Peyer's patch (tissue), 4 donors: ENCODE data around the gene DNM3. TPM values are rescaled to one million over a fixed set of nuclear protein-coding genes. Genes with fewer than 3 reads are reported as not detected.

Experiments
- DNase-seq, 3 donors: peaks; one replicate each; pipeline ENCODE4 v3.0.0-alpha.2; 2017 to 2019
- H3K27ac ChIP-seq, 4 donors: fragments of 200-600 bp; sonication (generic); one replicate each; pipeline ENCODE4 v1.5.1; 2016 to 2019
- H3K27me3 ChIP-seq, 2 donors: fragments of 200-600 bp; sonication (generic); one replicate each; pipeline ENCODE4 v1.5.1; 2019
- H3K36me3 ChIP-seq, 3 donors: fragments of 200-600 bp; sonication (generic); one replicate each; pipeline ENCODE4 v1.5.1; 2016 to 2019
- H3K4me1 ChIP-seq, 4 donors: fragments of 200-600 bp; sonication (generic); one replicate each; pipeline ENCODE4 v1.5.1; 2016 to 2019
- H3K4me3 ChIP-seq, 4 donors: fragments of 200-600 bp; sonication (generic); 1 replicate in 3 of 4; 2 replicates in 1 of 4; pipeline ENCODE4 v1.5.1; 2016 to 2019; ENCODE audit warnings: mild to moderate bottlenecking in 1 of 4
- H3K9me3 ChIP-seq, 4 donors: fragments of 200-600 bp; sonication (generic); one replicate each; pipeline ENCODE4 v1.5.1; 2016 to 2019; ENCODE audit warnings: mild to moderate bottlenecking in 1 of 4
- POLR2A ChIP-seq, 2 donors: fragments of 450-650 bp; IDR thresholded peaks; one replicate each; pipeline ENCODE4 v1.5.1; 2017; ENCODE audit warnings: antibody characterized with exemption in 2 of 2, mild to moderate bottlenecking in 2 of 2, moderate library complexity in 2 of 2
- total RNA-seq, 4 donors: library from RNA; depleted of rRNA; stranded (reverse); fragments of >200 nt; gene quantifications; one replicate each; pipeline ENCODE4 v1.1.0, GENCODE V29; 2016
- TF ChIP-seq, protein P1 (sequence below), 6 experiments: fragments of 450-650 bp in 4 of 6; fragments of 200-600 bp in 2 of 6; sonication (generic) in 1 of 6; IDR thresholded peaks; one replicate each; pipeline ENCODE4 v1.5.1; 2017 to 2019; ENCODE audit warnings: antibody characterized with exemption in 6 of 6, mild to moderate bottlenecking in 3 of 6, moderate library complexity in 1 of 6

The DNM3 gene
- total RNA-seq, 4 donors from 2014 or later, result 1.4 to 11.6 (median 2.0) TPM

DNA sequence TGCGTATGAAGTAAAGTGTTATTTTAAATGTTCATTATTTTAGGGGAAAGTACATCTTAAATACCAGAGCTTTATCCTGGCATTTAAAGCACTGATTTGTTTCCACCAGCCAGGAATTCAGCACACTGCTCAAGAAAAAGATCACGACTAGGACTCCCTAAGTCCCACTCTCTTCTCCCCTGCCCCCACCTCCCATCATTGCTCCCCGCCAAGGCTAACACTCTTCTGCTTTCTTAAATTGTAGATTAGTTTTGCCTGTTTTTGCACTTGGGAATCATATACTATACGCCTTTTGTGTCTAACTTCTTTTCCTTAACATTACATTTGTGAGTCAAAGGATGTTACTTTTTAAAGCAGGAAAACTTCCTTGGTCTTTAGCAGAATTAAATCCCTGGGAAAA is 541.7 kb downstream of the DNM3 start:
- Histone ChIP-seq H3K4me1 (peaks cover 0 to 11% (median 0%) of the 10 kb centered on the region in 4 donors), H3K9me3 (no peaks in the 10 kb centered on the region), H3K4me3 (no peak overlapping the region), H3K36me3 (no peaks in the 10 kb centered on the region), H3K27me3 (no peaks in the 10 kb centered on the region), H3K27ac (no peak overlapping the region)
- DNase-seq, result no peak
- no peak for TF ChIP-seq POLR2A (IDR thresholded peaks at IDR 0.05)

DNA sequence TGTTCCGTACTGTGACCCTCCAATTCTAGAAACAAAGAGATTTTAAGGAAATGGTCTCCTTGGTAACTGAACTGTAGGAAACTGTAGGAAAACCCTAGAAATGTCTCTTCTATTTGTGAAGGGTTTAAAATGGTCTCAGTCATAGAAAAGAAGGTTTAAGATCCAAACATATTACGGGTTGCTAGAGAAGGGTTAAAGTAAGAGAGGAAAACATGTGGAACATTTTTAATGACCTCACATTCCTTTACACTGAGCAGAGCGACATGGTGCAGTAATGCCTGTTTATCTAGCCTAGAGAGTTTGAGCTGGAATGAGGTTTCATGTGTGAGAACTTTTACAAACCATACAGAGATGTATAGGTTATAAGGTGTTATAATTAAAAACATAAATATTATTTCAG is 542.2 kb downstream of the DNM3 start:
- H3K36me3 ChIP-seq, result no peaks in the 10 kb centered on the region
- H3K9me3 ChIP-seq, result no peaks in the 10 kb centered on the region
- no peaks in the 10 kb centered on the region for H3K27me3 ChIP-seq
- H3K4me1 ChIP-seq, result peaks cover 0 to 11% (median 0%) of the 10 kb centered on the region in 4 donors
- H3K27ac ChIP-seq, result no peak overlapping the region
- no peak overlapping the region for H3K4me3 ChIP-seq
- DNase-seq, result no peak
- no peak for TF ChIP-seq POLR2A (IDR thresholded peaks at IDR 0.05)
- TF ChIP-seq, protein P1, sequence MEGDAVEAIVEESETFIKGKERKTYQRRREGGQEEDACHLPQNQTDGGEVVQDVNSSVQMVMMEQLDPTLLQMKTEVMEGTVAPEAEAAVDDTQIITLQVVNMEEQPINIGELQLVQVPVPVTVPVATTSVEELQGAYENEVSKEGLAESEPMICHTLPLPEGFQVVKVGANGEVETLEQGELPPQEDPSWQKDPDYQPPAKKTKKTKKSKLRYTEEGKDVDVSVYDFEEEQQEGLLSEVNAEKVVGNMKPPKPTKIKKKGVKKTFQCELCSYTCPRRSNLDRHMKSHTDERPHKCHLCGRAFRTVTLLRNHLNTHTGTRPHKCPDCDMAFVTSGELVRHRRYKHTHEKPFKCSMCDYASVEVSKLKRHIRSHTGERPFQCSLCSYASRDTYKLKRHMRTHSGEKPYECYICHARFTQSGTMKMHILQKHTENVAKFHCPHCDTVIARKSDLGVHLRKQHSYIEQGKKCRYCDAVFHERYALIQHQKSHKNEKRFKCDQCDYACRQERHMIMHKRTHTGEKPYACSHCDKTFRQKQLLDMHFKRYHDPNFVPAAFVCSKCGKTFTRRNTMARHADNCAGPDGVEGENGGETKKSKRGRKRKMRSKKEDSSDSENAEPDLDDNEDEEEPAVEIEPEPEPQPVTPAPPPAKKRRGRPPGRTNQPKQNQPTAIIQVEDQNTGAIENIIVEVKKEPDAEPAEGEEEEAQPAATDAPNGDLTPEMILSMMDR (IDR thresholded peaks at IDR 0.05), result no peak

DNA sequence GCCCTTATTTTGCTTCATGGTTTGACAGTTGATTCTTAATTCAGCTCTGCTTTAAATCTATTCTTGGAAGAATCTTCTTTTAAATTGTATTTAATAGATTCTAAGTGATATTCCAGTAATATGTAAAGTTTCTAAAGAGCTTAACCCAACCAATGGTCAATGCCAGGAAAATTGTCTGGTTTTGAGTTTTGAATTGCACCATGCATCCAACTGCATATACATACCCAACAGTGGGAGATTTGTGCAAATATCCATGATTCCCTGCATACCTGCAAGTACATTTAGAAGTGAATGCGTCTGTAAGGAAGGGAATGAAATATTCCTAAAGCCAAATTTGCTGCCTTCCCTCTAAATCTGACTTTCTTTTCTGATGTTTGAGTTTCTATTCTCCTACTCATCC is 543.4 kb downstream of the DNM3 start:
- Histone ChIP-seq H3K27me3 (no peaks in the 10 kb centered on the region), H3K9me3 (no peaks in the 10 kb centered on the region), H3K27ac (no peak overlapping the region), H3K4me1 (peaks cover 0 to 11% (median 0%) of the 10 kb centered on the region in 4 donors), H3K4me3 (no peak overlapping the region), H3K36me3 (no peaks in the 10 kb centered on the region)
- TF ChIP-seq, protein P1 (IDR thresholded peaks at IDR 0.05), result no peak
- TF ChIP-seq POLR2A (IDR thresholded peaks at IDR 0.05), result no peak
- DNase-seq, result no peak

DNA sequence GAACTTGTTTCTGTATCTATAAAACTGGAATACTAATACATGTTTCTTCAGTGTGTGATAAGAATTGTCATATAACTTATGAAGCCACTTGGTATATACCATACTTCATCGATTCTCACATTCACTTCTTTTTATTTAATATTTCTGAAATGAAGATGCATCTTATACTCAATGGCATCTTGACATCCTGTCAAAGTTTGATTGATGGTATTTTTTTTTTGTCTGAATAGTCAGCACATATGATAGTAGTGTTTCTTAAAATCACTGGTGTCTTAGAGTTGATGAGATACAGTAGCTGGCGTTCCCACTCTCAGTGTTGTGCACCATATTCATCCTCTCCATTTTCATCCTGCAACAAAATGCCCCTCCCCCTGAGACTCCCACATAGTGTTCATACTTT is 544.7 kb downstream of the DNM3 start:
- H3K4me3 ChIP-seq, result no peak overlapping the region
- no peaks in the 10 kb centered on the region for H3K27me3 ChIP-seq
- H3K27ac ChIP-seq, result no peak overlapping the region
- H3K9me3 ChIP-seq, result no peaks in the 10 kb centered on the region
- DNase-seq, result no peak
- no peaks in the 10 kb centered on the region for H3K36me3 ChIP-seq
- TF ChIP-seq, protein P1 (IDR thresholded peaks at IDR 0.05), result no peak
- TF ChIP-seq POLR2A (IDR thresholded peaks at IDR 0.05), result no peak
- peaks cover 0 to 4% (median 0%) of the 10 kb centered on the region in 4 donors for H3K4me1 ChIP-seq

DNA sequence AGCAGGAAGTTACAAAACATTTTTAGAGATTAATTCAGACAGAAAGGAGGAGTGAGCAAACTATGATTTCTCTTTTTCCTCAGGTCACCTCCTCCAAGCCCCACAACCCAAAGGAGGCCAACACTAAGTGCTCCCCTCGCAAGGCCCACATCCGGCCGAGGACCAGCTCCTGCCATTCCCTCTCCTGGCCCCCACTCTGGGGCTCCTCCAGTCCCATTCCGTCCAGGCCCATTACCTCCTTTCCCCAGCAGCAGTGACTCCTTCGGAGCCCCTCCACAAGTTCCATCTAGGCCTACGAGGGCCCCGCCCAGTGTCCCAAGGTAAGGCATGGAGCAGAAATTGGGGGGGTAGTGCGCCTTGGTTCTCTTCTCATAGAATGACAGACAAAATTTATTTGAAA is 547.2 kb downstream of the DNM3 start:
- no peak overlapping the region for H3K4me3 ChIP-seq
- H3K27me3 ChIP-seq, result no peaks in the 10 kb centered on the region
- H3K27ac ChIP-seq, result no peak overlapping the region
- TF ChIP-seq, protein P1 (IDR thresholded peaks at IDR 0.05), result no peak
- TF ChIP-seq POLR2A (IDR thresholded peaks at IDR 0.05), result no peak
- H3K4me1 ChIP-seq, result no peaks in the 10 kb centered on the region
- H3K9me3 ChIP-seq, result no peaks in the 10 kb centered on the region
- no peaks in the 10 kb centered on the region for H3K36me3 ChIP-seq
- no peak for DNase-seq

DNA sequence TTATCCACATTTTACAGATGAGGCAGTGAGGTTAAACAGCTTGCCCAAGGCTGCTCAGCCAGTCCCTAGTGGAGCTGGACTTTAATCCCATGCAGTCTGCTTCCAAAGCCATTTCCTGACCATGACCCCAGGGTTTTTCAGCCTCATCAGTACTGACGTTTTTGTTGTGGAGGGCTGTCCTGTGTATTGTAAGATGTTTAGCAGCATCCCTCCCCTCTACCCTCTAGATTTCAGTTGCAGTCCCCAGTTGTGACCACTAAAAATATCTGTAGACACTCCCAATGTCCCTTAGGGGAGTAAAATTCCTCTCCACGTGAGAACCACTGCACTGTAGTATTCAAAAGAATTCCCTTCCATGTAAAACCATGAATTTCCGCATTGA is 549.0 kb downstream of the DNM3 start:
- TF ChIP-seq POLR2A (IDR thresholded peaks at IDR 0.05), result no peak
- TF ChIP-seq, protein P1 (IDR thresholded peaks at IDR 0.05), result no peak
- no peak for DNase-seq
- Histone ChIP-seq H3K36me3 (no peaks in the 10 kb centered on the region), H3K9me3 (no peaks in the 10 kb centered on the region), H3K4me1 (peaks cover 0 to 8% (median 0%) of the 10 kb centered on the region in 4 donors), H3K4me3 (no peak overlapping the region), H3K27ac (peak overlapping the region in 3 of 4 donors; percentile 29 to 77 (median 72)), H3K27me3 (no peaks in the 10 kb centered on the region)
